Ovary (tissue), 3 donors: Measurements from ENCODE around the gene TRAPPC14.

Source experiments
- EP300 ChIP-seq: sonication (generic); formaldehyde crosslinking; IDR thresholded peaks from one replicate; pipeline ENCODE4 v1.6.1; 2017; ENCODE audit warnings: antibody characterized with exemption
- POLR2A ChIP-seq: fragments of 450-650 bp; IDR thresholded peaks from one replicate; pipeline ENCODE4 v1.6.1; 2017; ENCODE audit warnings: antibody characterized with exemption, mild to moderate bottlenecking, moderate library complexity
- TF ChIP-seq, protein P1 (sequence below), 3 donors: fragments of 450-650 bp in 2 of 3; fragments of 200-600 bp in 1 of 3; IDR thresholded peaks; one replicate each; pipeline versions ENCODE4 v1.5.1 to v1.8.0; 2016 to 2022; ENCODE audit warnings: antibody characterized with exemption in 3 of 3, mild to moderate bottlenecking in 1 of 3
- donor health status: DM: no; HTN: no; CAD: no.

DNA sequence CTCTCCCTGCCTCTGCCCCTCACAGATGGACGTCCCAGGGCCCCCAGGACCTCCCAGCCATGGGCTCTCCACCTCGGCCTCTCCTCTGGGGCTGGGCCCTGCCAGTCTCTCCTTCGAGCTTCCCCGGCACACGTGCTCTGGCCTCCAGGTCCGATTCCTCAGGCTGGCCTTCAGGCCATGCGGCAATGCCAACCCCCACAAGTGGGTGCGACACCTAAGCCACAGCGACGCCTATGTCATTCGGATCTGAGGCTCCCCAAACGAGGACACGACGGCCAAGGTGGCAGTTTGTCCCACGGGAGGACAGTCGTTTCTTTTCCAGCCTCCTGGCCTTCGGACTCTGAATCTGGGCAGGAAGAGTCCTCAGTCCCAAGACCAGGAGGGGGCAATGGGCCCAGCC, 51.9 kb downstream of the TRAPPC14 start:
- TF ChIP-seq, protein P1, sequence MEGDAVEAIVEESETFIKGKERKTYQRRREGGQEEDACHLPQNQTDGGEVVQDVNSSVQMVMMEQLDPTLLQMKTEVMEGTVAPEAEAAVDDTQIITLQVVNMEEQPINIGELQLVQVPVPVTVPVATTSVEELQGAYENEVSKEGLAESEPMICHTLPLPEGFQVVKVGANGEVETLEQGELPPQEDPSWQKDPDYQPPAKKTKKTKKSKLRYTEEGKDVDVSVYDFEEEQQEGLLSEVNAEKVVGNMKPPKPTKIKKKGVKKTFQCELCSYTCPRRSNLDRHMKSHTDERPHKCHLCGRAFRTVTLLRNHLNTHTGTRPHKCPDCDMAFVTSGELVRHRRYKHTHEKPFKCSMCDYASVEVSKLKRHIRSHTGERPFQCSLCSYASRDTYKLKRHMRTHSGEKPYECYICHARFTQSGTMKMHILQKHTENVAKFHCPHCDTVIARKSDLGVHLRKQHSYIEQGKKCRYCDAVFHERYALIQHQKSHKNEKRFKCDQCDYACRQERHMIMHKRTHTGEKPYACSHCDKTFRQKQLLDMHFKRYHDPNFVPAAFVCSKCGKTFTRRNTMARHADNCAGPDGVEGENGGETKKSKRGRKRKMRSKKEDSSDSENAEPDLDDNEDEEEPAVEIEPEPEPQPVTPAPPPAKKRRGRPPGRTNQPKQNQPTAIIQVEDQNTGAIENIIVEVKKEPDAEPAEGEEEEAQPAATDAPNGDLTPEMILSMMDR (IDR thresholded peaks at IDR 0.05): no peak
- TF ChIP-seq POLR2A (no peak), EP300 (no peak)
